Measurements from ENCODE around the gene INPP5J.

Gene INPP5J

GRCh38 chr22:31123292-31123602 lies 481 bp downstream of the INPP5J start:
- in situ Hi-C loops (cut with HindIII; ENCODE audit: low sequenced_read_pairs) = no loop called here

- in situ Hi-C loops (cut with HindIII; ENCODE audit: low sequenced_read_pairs) = no loop called here
Measured at GRCh38 chr22:31124290-31124689, 1.5 kb downstream of the INPP5J start.

GRCh38 chr22:31124811-31125465 lies 2.2 kb downstream of the INPP5J start:
- in situ Hi-C loops (cut with HindIII; ENCODE audit: low sequenced_read_pairs) = no loop called here

- in situ Hi-C loops (cut with HindIII; ENCODE audit: low sequenced_read_pairs) = no loop called here
Measured at GRCh38 chr22:31125521-31126117, 2.9 kb downstream of the INPP5J start.

- in situ Hi-C loops (cut with HindIII; ENCODE audit: low sequenced_read_pairs) = no loop called here
Measured at GRCh38 chr22:31126128-31126868, 3.5 kb downstream of the INPP5J start.

- in situ Hi-C loops (cut with HindIII; ENCODE audit: low sequenced_read_pairs) = no loop called here
Measured at GRCh38 chr22:31126869-31127175, 4.1 kb downstream of the INPP5J start.

GRCh38 chr22:31127181-31127772 lies 4.5 kb downstream of the INPP5J start:
- in situ Hi-C loops (cut with HindIII; ENCODE audit: low sequenced_read_pairs) = no loop called here

- in situ Hi-C loops (cut with HindIII; ENCODE audit: low sequenced_read_pairs) = no loop called here
Measured at GRCh38 chr22:31128156-31128555, 5.4 kb downstream of the INPP5J start.

GRCh38 chr22:31130873-31131272 lies 8.1 kb downstream of the INPP5J start:
- in situ Hi-C loops (cut with HindIII; ENCODE audit: low sequenced_read_pairs) = no loop called here

GRCh38 chr22:31133911-31134310 lies 11.1 kb downstream of the INPP5J start:
- in situ Hi-C loops (cut with HindIII; ENCODE audit: low sequenced_read_pairs) = no loop called here

GRCh38 chr22:31134688-31135087 lies 11.9 kb downstream of the INPP5J start:
- in situ Hi-C loops (cut with HindIII; ENCODE audit: low sequenced_read_pairs) = no loop called here

- in situ Hi-C loops (cut with HindIII; ENCODE audit: low sequenced_read_pairs) = no loop called here
Measured at GRCh38 chr22:31135706-31136105, 12.9 kb downstream of the INPP5J start.

- in situ Hi-C loops (cut with HindIII; ENCODE audit: low sequenced_read_pairs) = no loop called here
Measured at GRCh38 chr22:31136155-31136554, 13.4 kb downstream of the INPP5J start.

- in situ Hi-C loops (cut with HindIII; ENCODE audit: low sequenced_read_pairs) = no loop called here
Measured at GRCh38 chr22:31136711-31137110, 13.9 kb downstream of the INPP5J start.

GRCh38 chr22:31137721-31138120 lies 15.0 kb downstream of the INPP5J start:
- in situ Hi-C loops (cut with HindIII; ENCODE audit: low sequenced_read_pairs) = no loop called here

- in situ Hi-C loops (cut with HindIII; ENCODE audit: low sequenced_read_pairs) = no loop called here
Measured at GRCh38 chr22:31138126-31138525, 15.4 kb downstream of the INPP5J start.

GRCh38 chr22:31139066-31139465 lies 16.3 kb downstream of the INPP5J start:
- in situ Hi-C loops (cut with HindIII; ENCODE audit: low sequenced_read_pairs) = no loop called here

- in situ Hi-C loops (cut with HindIII; ENCODE audit: low sequenced_read_pairs) = no loop called here
Measured at GRCh38 chr22:31139866-31140716, 17.3 kb downstream of the INPP5J start, which contains the start of gene PLA2G3. PLA2G3 (minus strand) TSS chr22:31140508; CDS start chr22:31140354, 154 bp downstream.

GRCh38 chr22:31140746-31141145 lies 18.0 kb downstream of the INPP5J start:
- in situ Hi-C loops (cut with HindIII; ENCODE audit: low sequenced_read_pairs) = no loop called here

- in situ Hi-C loops (cut with HindIII; ENCODE audit: low sequenced_read_pairs) = no loop called here
Measured at GRCh38 chr22:31141551-31141950, 18.8 kb downstream of the INPP5J start.

- in situ Hi-C loops (cut with HindIII; ENCODE audit: low sequenced_read_pairs) = no loop called here
Measured at GRCh38 chr22:31142285-31142684, 19.5 kb downstream of the INPP5J start.
